Measurements from ENCODE around the gene KCNK5. TPM values are rescaled to one million over a fixed set of nuclear protein-coding genes. Genes with fewer than 3 reads are reported as not detected.

The KCNK5 gene
- total and polyA plus RNA-seq, 7 donors = 0.06 to 0.24 (median 0.10) TPM; not detected in 1

GRCh38 chr6:39151211-39151610 is 78.1 kb downstream of the KCNK5 start:
- no peaks in the 10 kb centered on the region for H3K36me3 ChIP-seq (ENCODE audit: insufficient read depth in 1 of 2, low read depth in 1 of 2)
- WGBS, 3 donors = 65 to 76% (median 68%) methylated on average over 3 of the region's 3 CpGs
- H3K4me3 ChIP-seq = no peak overlapping the region
- H3K9me3 ChIP-seq = no peaks in the 10 kb centered on the region
- intact Hi-C loops (cut with DNase I) = no loop called here
- peaks cover 0 to 24% (median 0%) of the 10 kb centered on the region in 3 donors for H3K27me3 ChIP-seq (ENCODE audit: insufficient read depth in 3 of 3, low read length in 2 of 3)
- H3K4me1 ChIP-seq = no peaks in the 10 kb centered on the region
- no peak overlapping the region for H3K27ac ChIP-seq
- ATAC-seq = no peak
- no peak for DNase-seq
- no peak for TF ChIP-seq CTCF (IDR thresholded peaks at IDR 0.05)

- no peak for ATAC-seq
- intact Hi-C loops (cut with DNase I) = no loop called here
- no peak for TF ChIP-seq CTCF (IDR thresholded peaks at IDR 0.05)
- Histone ChIP-seq H3K36me3 (ENCODE audit: insufficient read depth in 1 of 2, low read depth in 1 of 2) (no peaks in the 10 kb centered on the region), H3K9me3 (no peaks in the 10 kb centered on the region), H3K4me3 (no peak overlapping the region), H3K27ac (no peak overlapping the region), H3K4me1 (no peaks in the 10 kb centered on the region), H3K27me3 (ENCODE audit: insufficient read depth in 3 of 3, low read length in 2 of 3) (peaks cover 0 to 19% (median 1%) of the 10 kb centered on the region in 3 donors)
- no peak for DNase-seq
- 91 to 100% (median 95%) methylated on average over 1 of the region's 1 CpG for WGBS, 3 donors
These were observed 84.6 kb downstream of the KCNK5 start for GRCh38 chr6:39144481-39145173.

GRCh38 chr6:39143238-39143930 is 85.9 kb downstream of the KCNK5 start:
- WGBS, 3 donors = 58 to 67% (median 64%) methylated on average over 13 of the region's 13 CpGs
- Histone ChIP-seq H3K4me3 (no peak overlapping the region), H3K27me3 (ENCODE audit: insufficient read depth in 3 of 3, low read length in 2 of 3) (peaks cover 0 to 15% (median 1%) of the 10 kb centered on the region in 3 donors), H3K36me3 (ENCODE audit: insufficient read depth in 1 of 2, low read depth in 1 of 2) (no peaks in the 10 kb centered on the region), H3K27ac (no peak overlapping the region), H3K9me3 (peaks cover 3% of the 10 kb centered on the region), H3K4me1 (no peaks in the 10 kb centered on the region)
- no peak for TF ChIP-seq CTCF (IDR thresholded peaks at IDR 0.05)
- no peak for ATAC-seq
- no peak for DNase-seq
- intact Hi-C loops (cut with DNase I) = no loop called here

GRCh38 chr6:39140556-39141167 is 88.6 kb downstream of the KCNK5 start:
- H3K27ac ChIP-seq = no peak overlapping the region
- H3K27me3 ChIP-seq (ENCODE audit: insufficient read depth in 3 of 3, low read length in 2 of 3) = peaks cover 0 to 10% (median 1%) of the 10 kb centered on the region in 3 donors
- ATAC-seq (peak in 1 of 4 donors; percentile 46), DNase-seq (no peak)
- TF ChIP-seq CTCF (IDR thresholded peaks at IDR 0.05) = no peak
- H3K4me1 ChIP-seq = no peaks in the 10 kb centered on the region
- no peaks in the 10 kb centered on the region for H3K36me3 ChIP-seq (ENCODE audit: insufficient read depth in 1 of 2, low read depth in 1 of 2)
- peaks cover 11% of the 10 kb centered on the region for H3K9me3 ChIP-seq
- H3K4me3 ChIP-seq = no peak overlapping the region
- intact Hi-C loops (cut with DNase I) = no loop called here
- WGBS, 3 donors = 60 to 70% (median 64%) methylated on average over 7 of the region's 7 CpGs

Other genes with a start within 250 kb of the KCNK5 start
- not detected for gene GLP1R, start 180.7 kb downstream of the KCNK5 start, total RNA-seq
- not detected for gene GLP1R, start 180.7 kb downstream of the KCNK5 start, polyA plus RNA-seq
- gene SAYSD1, start 114.3 kb downstream of the KCNK5 start, total RNA-seq = 1 to 10 TPM; 4.8 to 8.2 (median 5.5) TPM
- 10 to 100 TPM in 1 of 3 donors, 1 to 10 TPM in 2; 5.4 to 12.4 (median 9.2) TPM for gene SAYSD1, start 114.3 kb downstream of the KCNK5 start, polyA plus RNA-seq
- not detected for gene KCNK17, start 84.9 kb upstream of the KCNK5 start, total RNA-seq
- gene KCNK17, start 84.9 kb upstream of the KCNK5 start, polyA plus RNA-seq = under 1 TPM in 1 of 3 donors, not detected in 2; 0.04 TPM
- gene KCNK16, start 93.2 kb upstream of the KCNK5 start, total RNA-seq = not detected
- gene KCNK16, start 93.2 kb upstream of the KCNK5 start, polyA plus RNA-seq = not detected

Data from psoas muscle (tissue), 8 donors.